GM12878 (cell line): Measurements from ENCODE around the gene SIM1.

Experiments
- CHD1 ChIP-seq: IDR thresholded peaks from 2 replicates; pipeline ENCODE4 v1.6.1; 2012; ENCODE audit warnings: low read depth, low read length, improper control_type of control experiment
- NR2C1 ChIP-seq: fragments of 450-650 bp; IDR thresholded peaks from 2 replicates; pipeline ENCODE4 v1.6.1; 2017; ENCODE audit warnings: antibody characterized with exemption, mild to moderate bottlenecking, moderate library complexity
- SUZ12 ChIP-seq: fragments of 200-600 bp; sonication (generic); IDR thresholded peaks from one replicate; pipeline ENCODE4 v1.6.1; 2018; ENCODE audit warnings: antibody characterized with exemption, mild to moderate bottlenecking; ENCODE audit not compliant: unreplicated experiment
- TBL1XR1 ChIP-seq: IDR thresholded peaks from 2 replicates; pipeline ENCODE4 v1.6.1; 2012; ENCODE audit warnings: low read depth, low read length, improper control_type of control experiment
- ZBTB33 ChIP-seq: fragments of 450-650 bp; IDR thresholded peaks from 2 replicates; pipeline ENCODE4 v1.6.1; 2017; ENCODE audit warnings: mild to moderate bottlenecking

- TF ChIP-seq ZBTB33 = no peak
- TF ChIP-seq TBL1XR1 = no peak
- no peak for TF ChIP-seq NR2C1
- no peak for TF ChIP-seq SUZ12
- no peak for TF ChIP-seq CHD1
Observed at GRCh38 chr6:100473182-100473581, 8.5 kb upstream of the SIM1 start.
